Vagina (tissue), 2 donors: ENCODE data around the gene SGCA. TPM values are rescaled to one million over a fixed set of nuclear protein-coding genes. Genes with fewer than 3 reads are reported as not detected.

ENCODE experiments used
- DNase-seq, 2 donors: peaks; one replicate each; pipeline ENCODE4 v3.0.0-alpha.2; 2017; ENCODE audit errors: extremely low spot score in 2 of 2
- H3K27ac ChIP-seq: fragments of 200-600 bp; sonication (generic); one replicate; pipeline ENCODE4 v1.5.1; 2019
- H3K27me3 ChIP-seq: fragments of 200-600 bp; sonication (generic); one replicate; pipeline ENCODE4 v1.5.1; 2019
- H3K36me3 ChIP-seq, 2 donors: fragments of 200-600 bp; sonication (generic); one replicate each; pipeline ENCODE4 v1.5.1; 2017 to 2019
- H3K4me1 ChIP-seq: fragments of 200-600 bp; sonication (generic); one replicate; pipeline ENCODE4 v1.5.1; 2019
- H3K4me3 ChIP-seq, 2 donors: fragments of 200-600 bp; sonication (generic); 1 replicate in 1 of 2; 2 replicates in 1 of 2; pipeline ENCODE4 v1.5.1; 2016 to 2019
- H3K9me3 ChIP-seq: fragments of 200-600 bp; sonication (generic); one replicate; pipeline ENCODE4 v1.5.1; 2019
- CTCF ChIP-seq, 3 experiments: fragments of 450-650 bp in 2 of 3; fragments of 200-600 bp in 1 of 3; sonication (generic) in 1 of 3; IDR thresholded peaks; one replicate each; pipeline ENCODE4 v1.5.1; 2017 to 2019; ENCODE audit warnings: antibody characterized with exemption in 3 of 3, mild to moderate bottlenecking in 2 of 3, moderate library complexity in 2 of 3
- POLR2A ChIP-seq, 2 donors: fragments of 450-650 bp; IDR thresholded peaks; one replicate each; pipeline ENCODE4 v1.6.1; 2017; ENCODE audit warnings: antibody characterized with exemption in 2 of 2, mild to moderate bottlenecking in 2 of 2, moderate library complexity in 2 of 2
- POLR2AphosphoS5 ChIP-seq, 2 donors: sonication (generic); formaldehyde crosslinking; IDR thresholded peaks; one replicate each; pipeline ENCODE4 v1.9.0; 2017; ENCODE audit warnings: antibody characterized with exemption in 2 of 2, mild to moderate bottlenecking in 2 of 2, low read depth in 1 of 2; ENCODE audit not compliant: insufficient read depth in 1 of 2
- intact Hi-C: fragments of 100-400 bp; cut with DNase I; formaldehyde crosslinking; loops from one replicate; pipeline ENCODE4 v1.15.1; 2023
- total RNA-seq: library from RNA; depleted of rRNA; stranded (reverse); fragments of >200 nt; gene quantifications from one replicate; pipeline ENCODE4 v1.2.3, GENCODE V29; 2016

SGCA gene
- total RNA-seq, 1 donor from 2014 or later: 2.2 TPM

- no peaks in the 10 kb centered on the region for H3K27me3 ChIP-seq
- H3K36me3 ChIP-seq: peaks cover 0 to 52% of the 10 kb centered on the region in 2 donors
- H3K27ac ChIP-seq: peak overlapping the region; percentile 97
- intact Hi-C loops: no loop called here
- H3K4me1 ChIP-seq: peaks cover 81% of the 10 kb centered on the region
- TF ChIP-seq POLR2A (IDR thresholded peaks at IDR 0.05) (no peak), POLR2AphosphoS5 (IDR thresholded peaks at IDR 0.05; ENCODE audit: insufficient read depth in 1 of 2, low read depth in 1 of 2) (no peak)
- no peak for DNase-seq
- no peak overlapping the region for H3K4me3 ChIP-seq
- H3K9me3 ChIP-seq: no peaks in the 10 kb centered on the region
Measured at GRCh38 chr17:50187394-50187725, 21.6 kb downstream of the SGCA start.

DNA sequence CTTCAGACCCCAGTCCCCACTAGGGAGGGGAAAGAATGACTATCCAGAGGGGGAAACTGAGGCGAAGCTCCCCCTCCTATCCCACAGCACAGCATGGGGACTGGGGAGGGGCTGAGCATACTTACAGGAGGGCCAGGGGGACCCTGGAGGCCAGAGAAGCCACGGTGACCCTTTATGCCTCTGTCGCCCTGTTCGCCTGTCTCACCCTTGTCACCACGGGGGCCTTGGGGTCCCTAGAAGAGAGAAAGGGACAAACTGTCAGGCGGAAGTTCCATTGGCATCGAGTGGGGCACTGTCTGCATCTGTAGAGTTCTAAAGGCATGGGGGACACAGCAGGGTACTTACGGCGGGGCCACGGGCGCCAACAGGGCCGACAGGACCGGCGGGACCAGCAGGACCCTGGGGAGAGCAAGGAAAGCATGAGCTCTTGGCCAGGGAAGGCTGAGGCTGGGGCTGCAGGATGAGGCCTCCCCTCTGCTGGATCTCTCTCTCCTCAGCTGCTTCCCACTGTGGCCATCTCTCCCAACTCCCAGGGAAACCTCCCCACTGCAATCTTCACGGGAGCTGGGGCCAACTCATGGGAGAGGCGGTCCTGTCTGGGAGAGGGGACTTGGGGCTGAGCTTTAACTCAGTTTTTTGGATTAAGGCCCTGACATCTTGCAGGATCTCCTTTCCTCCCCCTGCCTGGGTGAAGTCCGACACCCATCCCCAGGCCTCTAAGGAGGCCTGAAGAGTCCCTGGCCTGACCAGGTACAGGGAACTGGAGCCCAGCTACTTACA lies 22.1 kb downstream of the SGCA start:
- H3K36me3 ChIP-seq: peaks cover 0 to 58% of the 10 kb centered on the region in 2 donors
- intact Hi-C loops: no loop called here
- H3K4me3 ChIP-seq: no peak overlapping the region
- H3K27me3 ChIP-seq: no peaks in the 10 kb centered on the region
- peak overlapping the region; percentile 97 for H3K27ac ChIP-seq
- H3K4me1 ChIP-seq: peaks cover 84% of the 10 kb centered on the region
- TF ChIP-seq POLR2AphosphoS5 (IDR thresholded peaks at IDR 0.05; ENCODE audit: insufficient read depth in 1 of 2, low read depth in 1 of 2): no peak
- TF ChIP-seq CTCF (IDR thresholded peaks at IDR 0.05): no peak
- no peak for TF ChIP-seq POLR2A (IDR thresholded peaks at IDR 0.05)
- DNase-seq: no peak
- H3K9me3 ChIP-seq: no peaks in the 10 kb centered on the region

DNA sequence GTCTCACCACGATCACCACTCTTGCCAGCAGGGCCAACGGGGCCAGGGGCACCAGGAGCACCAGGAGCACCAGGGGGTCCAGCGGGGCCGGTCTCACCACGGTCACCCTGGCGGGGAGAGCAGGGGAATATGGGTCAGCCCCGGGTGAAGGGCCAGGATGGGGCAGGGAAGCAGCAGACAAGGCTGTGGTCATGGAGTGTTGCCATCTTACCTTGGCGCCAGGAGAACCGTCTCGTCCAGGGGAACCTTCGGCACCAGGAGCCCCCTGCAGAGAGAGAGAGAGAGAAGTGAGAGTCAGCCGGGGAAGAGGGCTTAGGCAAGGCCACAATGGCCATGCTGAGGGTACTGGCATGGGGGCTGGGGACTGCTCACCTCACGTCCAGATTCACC lies 22.7 kb downstream of the SGCA start:
- no peak for DNase-seq
- H3K9me3 ChIP-seq: no peaks in the 10 kb centered on the region
- no peak overlapping the region for H3K4me3 ChIP-seq
- intact Hi-C loops: no loop called here
- H3K4me1 ChIP-seq: peaks cover 84% of the 10 kb centered on the region
- TF ChIP-seq POLR2AphosphoS5 (IDR thresholded peaks at IDR 0.05; ENCODE audit: insufficient read depth in 1 of 2, low read depth in 1 of 2): no peak
- TF ChIP-seq POLR2A (IDR thresholded peaks at IDR 0.05): no peak
- no peak for TF ChIP-seq CTCF (IDR thresholded peaks at IDR 0.05)
- peaks cover 0 to 63% of the 10 kb centered on the region in 2 donors for H3K36me3 ChIP-seq
- peak overlapping the region; percentile 97 for H3K27ac ChIP-seq
- no peaks in the 10 kb centered on the region for H3K27me3 ChIP-seq

DNA sequence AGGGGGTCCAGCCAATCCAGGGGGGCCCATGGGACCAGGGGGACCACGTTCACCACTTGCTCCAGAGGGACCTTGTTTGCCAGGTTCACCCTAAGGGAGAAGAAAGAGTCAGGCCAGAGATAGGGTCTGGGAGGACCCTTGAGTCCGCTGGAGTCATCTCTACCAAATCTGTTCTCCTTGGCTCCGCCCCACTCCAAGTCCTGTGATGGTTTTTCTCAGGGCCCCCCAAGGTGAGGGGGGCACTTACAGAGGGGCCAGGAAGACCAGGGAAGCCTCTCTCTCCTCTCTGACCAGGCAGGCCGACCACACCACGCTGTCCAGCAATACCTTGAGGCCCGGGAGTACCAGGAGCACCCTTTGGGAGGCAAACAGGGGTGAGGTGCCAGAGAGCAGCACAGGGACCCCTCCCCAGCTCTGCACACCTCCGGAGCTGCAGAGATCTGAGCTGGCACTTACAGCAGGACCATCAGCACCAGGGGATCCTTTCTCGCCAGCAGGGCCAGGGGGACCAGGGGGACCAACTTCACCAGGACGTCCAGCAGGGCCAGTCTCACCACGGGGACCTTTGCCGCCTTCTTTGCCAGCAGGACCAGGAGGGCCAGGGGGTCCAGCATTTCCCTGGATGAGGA lies 23.2 kb downstream of the SGCA start:
- Histone ChIP-seq H3K4me3 (no peak overlapping the region), H3K27ac (peak overlapping the region; percentile 97), H3K4me1 (peaks cover 84% of the 10 kb centered on the region), H3K36me3 (peaks cover 0 to 68% of the 10 kb centered on the region in 2 donors), H3K27me3 (no peaks in the 10 kb centered on the region), H3K9me3 (no peaks in the 10 kb centered on the region)
- DNase-seq: no peak
- intact Hi-C loops: no loop called here
- TF ChIP-seq POLR2AphosphoS5 (IDR thresholded peaks at IDR 0.05; ENCODE audit: insufficient read depth in 1 of 2, low read depth in 1 of 2) (no peak), CTCF (IDR thresholded peaks at IDR 0.05) (no peak), POLR2A (IDR thresholded peaks at IDR 0.05) (no peak)

DNA sequence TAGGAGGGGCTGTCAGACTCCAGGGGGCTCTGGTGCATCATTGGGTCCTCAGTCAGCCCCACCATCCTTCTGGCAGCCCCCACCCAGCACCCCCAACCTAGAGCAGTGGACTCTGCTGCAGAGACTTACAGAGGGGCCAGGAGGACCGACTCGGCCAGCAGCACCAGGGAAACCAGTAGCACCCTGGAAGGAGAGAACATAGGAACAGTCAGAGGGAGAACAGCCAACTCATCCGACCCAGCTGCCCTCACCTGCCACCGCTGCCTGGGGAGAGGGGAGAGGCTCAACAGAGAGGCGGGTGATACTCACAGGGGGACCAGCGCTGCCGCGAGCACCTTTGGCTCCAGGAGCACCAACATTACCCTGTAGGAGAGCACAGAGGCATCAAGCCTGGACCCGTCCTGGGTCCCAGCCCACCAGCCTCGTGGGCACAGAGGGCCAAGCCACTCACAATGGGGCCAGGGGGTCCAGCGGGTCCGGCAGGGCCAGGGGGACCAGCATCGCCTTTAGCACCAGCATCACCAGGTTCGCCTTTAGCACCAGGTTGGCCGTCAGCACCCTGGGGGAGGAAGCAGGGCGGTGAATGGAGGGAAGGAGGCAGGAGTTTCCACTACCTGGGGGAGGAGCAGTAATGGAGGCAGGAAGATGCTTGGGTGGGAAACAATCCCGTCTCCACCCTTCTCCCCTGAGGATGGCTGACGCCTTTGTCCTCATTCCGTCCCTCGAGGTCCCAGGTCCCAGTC lies 23.9 kb downstream of the SGCA start:
- peaks cover 0 to 75% of the 10 kb centered on the region in 2 donors for H3K36me3 ChIP-seq

More for the DNA sequence above, 23.9 kb downstream of the SGCA start:
- no peaks in the 10 kb centered on the region for H3K9me3 ChIP-seq
- intact Hi-C loops: no loop called here
- no peak overlapping the region for H3K4me3 ChIP-seq
- H3K27me3 ChIP-seq: no peaks in the 10 kb centered on the region
- peak overlapping the region; percentile 97 for H3K27ac ChIP-seq
- no peak for TF ChIP-seq CTCF (IDR thresholded peaks at IDR 0.05)
- no peak for TF ChIP-seq POLR2AphosphoS5 (IDR thresholded peaks at IDR 0.05; ENCODE audit: insufficient read depth in 1 of 2, low read depth in 1 of 2)
- no peak for TF ChIP-seq POLR2A (IDR thresholded peaks at IDR 0.05)
- H3K4me1 ChIP-seq: peaks cover 86% of the 10 kb centered on the region
- no peak for DNase-seq
